HUDEP-2 (cell line): ENCODE measurements around the gene TP53BP2.
A peak's percentile ranks its signal among the peaks of the same experiment; 100 is the strongest.
"Not testable (repeated sequence)": the region's sequence is repeated elsewhere in the genome, so short reads cannot be mapped to it uniquely, and the experiment has no call there.

Experiments used
- DNase-seq, 76 experiments: peaks; one replicate each; lab custom pipeline; 2025; ENCODE audit not compliant: unreplicated experiment in 76 of 76; lab: John Stamatoyannopoulos, UW

The TP53BP2 gene

GRCh38 chr1:223809905-223810304 is 35.8 kb downstream of the TP53BP2 start:
- DNase-seq = not testable (repeated sequence)

DNA sequence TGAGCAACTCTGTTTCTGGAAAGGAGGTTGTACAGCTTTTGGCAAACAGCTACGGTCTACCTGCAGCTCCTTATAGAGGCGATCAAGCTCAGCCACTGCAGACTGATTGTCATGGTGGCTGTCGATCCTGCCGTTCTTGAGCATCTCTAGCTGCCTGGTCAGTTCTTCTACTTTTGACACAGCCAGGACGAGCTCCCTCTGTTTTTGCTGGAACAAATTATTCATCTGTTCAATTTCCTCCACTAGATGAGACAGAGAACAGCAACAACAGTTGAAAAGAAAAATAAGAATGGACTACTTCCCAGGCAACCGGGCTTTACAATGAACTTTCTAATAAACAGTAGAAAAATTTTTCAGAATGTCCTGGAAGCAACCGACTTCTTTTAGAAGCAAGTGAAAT is 42.5 kb downstream of the TP53BP2 start:
- no peak for DNase-seq

GRCh38 chr1:223802602-223803001 is 43.1 kb downstream of the TP53BP2 start:
- DNase-seq = no peak

DNA sequence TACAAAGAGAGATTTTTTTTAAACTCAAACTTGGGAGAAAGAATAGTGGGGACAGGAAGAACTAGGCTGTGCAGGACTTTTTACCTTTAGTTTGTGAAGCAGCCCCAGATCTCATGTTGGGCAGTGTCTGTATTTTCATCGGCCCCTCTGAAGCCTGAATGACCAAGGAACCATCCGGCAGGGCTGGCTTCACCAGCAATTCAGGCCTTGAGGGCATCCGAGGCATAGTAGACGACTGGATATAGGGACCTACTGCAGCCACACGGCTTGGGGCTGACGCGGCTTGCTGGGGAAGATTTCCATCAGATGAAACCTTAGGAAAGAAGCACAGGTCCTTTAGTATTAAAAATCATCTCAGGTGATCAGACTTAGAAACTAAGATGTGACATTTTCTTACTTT is 43.7 kb downstream of the TP53BP2 start:
- no peak for DNase-seq

- no peak for DNase-seq
Observed at GRCh38 chr1:223796210-223796609, 49.5 kb downstream of the TP53BP2 start.

DNA sequence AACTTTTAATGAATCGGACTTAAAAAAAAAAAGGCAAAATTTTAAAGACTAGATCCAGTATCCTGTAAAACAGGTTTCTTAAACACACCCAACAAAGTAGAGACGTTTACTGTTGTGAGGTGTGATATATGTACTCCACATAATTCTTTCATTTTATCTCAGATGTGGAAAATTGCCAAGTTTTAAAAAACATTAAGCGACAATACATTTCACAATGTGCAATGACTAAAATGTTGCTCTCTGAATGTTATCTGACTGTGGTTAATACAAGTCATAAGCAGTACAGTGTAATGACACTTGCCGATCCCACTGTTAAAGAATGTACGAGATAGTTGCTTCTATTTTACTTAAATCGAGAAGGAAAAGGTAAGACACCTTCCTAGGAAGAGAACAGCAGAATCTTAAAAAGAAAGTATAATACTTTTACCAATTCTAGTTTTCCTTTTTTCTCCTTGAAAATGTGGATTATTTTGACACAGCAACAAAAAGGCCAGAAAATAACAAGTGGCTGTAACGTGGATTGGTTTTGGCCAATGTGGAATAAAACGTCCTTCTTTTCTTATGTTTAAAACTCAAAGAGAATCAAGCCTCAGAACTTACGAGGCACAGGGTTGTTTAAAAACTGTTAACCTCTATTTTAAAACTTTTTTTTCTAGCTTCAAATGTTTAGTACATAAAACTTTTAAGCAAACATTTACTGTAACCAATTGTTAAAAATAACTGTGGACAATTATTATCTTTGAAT is 51.4 kb downstream of the TP53BP2 start:
- peak in 1 of 76 experiments; percentile 13 for DNase-seq

DNA sequence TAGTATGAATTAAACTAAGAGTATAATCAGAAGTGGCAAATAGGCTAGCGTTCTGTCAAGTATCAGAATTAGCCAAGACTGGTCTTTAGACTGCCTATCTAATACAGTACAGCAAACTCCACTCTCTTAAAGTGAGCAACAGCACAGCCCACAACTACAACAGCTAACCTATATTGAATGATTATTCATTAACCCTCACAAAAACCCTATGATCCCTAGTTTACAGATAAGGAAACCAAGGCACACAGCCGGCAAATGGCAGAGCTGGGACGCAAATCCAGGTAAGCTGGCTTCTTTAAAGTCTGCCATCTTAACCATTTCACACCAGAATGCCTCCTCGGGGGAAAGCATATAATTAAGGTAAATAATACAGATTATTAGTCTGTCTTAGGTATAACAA is 52.0 kb downstream of the TP53BP2 start:
- no peak for DNase-seq

DNA sequence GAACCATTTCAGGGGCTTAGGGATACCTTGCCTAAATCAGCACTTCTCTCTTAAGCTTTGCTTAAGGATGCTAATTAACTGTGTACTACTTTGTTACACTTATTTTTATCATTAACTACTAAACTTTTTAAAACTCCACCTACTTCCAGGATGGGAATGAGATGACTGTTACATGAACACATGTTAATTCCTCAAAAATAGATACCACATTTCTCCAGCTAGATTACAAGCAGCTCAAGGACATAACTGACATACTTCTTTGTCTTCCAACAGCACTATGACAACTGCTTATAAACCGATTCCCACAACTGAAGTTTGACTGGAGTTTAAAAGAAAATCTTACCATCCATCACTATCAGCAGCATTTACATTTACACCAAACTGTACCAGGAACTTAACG is 53.7 kb downstream of the TP53BP2 start:
- DNase-seq = no peak

GRCh38 chr1:223788746-223789415 is 56.9 kb downstream of the TP53BP2 start:
- DNase-seq = peak in 74 of 76 experiments; percentile 20 to 92 (median 70)

DNA sequence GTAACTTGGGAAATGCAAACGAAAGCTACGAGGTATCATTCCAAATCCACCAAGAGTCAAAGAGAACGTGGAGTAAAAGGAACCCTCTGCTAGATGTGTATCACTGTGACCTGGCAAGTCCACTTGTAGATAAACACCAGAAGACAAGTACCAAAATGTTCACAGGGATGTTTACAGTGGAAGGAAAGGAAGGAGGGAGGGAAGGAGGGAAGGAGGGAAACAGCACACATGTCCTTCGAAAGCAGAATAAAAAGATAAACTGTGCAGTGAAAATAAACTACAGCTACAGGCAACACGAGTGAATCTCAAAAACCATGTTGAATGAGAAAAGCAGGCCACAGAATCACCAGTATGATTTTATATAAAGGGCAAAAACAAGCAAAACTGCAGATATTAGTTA is 59.9 kb downstream of the TP53BP2 start:
- no peak for DNase-seq

DNA sequence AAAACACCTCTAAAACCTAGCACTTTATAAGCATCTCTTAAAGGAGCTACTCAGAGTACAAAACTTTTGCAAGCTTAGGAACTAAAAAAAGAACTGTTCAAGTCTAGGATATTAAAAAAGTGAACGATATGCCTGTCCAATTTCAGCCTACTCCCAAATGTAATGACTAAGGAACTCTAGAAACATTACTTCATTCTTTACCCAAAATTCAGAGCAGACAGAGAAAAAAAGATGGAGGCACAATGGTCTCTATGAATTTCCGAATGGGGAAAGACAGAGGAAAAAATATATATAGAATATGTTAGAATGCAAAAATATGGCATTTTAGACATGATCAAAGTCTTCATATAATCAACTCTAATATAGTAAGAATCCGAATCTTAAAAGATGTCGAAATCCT is 61.2 kb downstream of the TP53BP2 start:
- DNase-seq = no peak

- no peak for DNase-seq
Observed at GRCh38 chr1:223783676-223784075, 62.1 kb downstream of the TP53BP2 start.

DNA sequence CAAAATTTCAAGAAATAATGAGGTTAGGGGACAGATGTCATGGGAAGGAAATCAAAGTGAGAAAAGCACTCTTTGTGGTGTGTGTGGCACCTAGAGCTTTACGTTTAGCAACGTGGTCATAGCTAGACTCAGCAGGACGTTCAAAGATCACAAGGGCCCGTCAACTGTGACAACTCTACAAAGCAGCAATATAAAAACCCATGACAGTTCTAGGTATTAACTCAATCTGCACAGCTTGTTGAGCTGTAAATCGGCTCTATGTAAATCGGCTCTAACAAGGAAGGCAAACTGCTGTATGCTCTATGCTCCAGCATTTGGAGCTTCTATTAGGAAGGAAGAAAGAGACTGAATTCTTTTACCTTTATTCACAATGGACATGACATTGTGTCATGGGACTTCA is 64.8 kb downstream of the TP53BP2 start:
- DNase-seq = no peak

DNA sequence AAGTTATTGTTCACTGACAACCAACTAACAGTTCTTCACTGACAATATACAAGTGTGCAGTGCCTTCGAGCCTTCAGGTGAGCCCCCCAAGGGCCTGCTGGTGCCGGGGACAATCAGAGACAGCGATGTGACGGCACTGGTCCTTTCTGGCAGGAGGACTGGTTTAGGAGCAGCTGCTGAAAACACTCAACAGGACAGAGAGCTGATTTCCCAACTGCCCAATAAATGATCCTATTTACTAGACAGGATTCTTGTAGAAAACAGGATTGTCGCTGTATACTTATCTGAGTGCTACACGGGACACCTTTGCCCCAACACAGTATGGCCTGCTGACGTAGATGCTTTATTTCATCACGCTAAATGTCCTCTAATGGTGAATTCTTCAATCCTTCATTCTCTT is 65.4 kb downstream of the TP53BP2 start:
- DNase-seq = no peak

DNA sequence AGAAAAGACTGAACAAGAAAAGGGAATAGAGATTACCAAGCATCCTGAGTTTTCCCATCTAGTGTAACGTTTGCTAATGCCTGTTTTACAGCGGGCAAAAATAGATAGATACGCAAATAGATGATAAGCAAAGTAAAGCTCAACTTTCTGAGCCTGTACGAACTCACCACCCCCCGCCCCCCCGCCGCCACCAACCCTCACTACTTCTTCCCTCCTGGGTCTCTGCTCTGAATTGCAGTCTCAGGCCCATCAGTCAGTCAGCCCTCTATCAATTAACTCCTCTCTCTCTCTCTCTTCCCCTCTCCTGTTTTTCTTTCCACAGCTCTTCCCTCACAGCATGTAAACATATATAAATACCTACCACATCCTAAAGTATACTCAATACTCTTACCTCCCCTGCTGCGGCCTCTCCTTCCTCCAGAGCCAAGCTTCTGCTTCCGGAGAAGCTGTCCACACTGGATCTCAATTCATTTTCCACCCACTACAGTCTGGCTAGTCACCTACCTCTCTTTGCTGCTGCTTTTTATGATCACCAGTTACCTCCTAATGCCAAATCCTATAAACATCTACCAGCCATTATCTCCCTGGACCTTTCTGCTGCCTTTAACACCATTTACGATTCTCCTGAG is 68.8 kb downstream of the TP53BP2 start:
- no peak for DNase-seq

DNA sequence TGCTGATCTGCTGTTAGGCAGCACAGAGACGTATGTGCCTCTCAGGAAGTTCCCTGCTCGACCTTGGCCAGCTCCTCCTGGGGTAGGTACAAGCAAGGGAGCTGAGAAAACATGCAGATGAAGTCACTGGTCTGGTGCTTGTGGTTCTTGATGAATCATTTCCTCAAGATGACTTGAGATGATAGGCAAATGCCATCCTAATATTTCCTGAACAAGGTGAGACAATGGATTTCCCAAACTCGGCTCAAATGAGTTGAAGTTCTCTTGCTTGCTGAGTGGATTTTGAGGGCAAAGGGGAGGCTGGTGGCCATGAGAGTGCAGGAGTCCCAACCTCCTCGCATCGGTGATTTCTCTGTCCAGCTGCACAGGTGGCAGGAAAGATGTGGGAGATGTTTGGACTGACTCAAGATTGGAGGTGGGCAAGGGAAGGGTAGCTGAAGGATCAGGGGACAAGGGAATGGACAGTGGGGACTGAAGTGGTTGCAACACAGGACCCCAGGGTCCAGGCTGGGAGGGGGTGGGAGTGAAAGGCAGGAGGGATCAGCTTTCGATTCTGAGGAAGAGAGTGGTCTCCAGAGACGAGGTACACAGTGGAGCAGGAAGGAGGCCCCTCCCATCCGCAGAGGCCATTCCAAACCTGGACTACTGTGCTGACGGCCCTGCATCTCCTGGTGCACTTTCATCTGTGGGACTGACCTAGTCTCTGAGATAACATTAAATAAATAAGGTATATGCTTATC is 69.5 kb downstream of the TP53BP2 start:
- peak in 43 of 76 experiments; percentile 6 to 54 (median 26) for DNase-seq

GRCh38 chr1:223775711-223776074 is 70.1 kb downstream of the TP53BP2 start:
- DNase-seq = no peak

GRCh38 chr1:223775054-223775453 is 70.7 kb downstream of the TP53BP2 start:
- DNase-seq = no peak

- no peak for DNase-seq
Observed at GRCh38 chr1:223774134-223774814, 71.5 kb downstream of the TP53BP2 start.

GRCh38 chr1:223772771-223773160 is 73.0 kb downstream of the TP53BP2 start:
- peak in 2 of 76 experiments; percentile 16 to 26 for DNase-seq
